MM.1S (cell line): ENCODE results near the gene CYTH3.

Experiments used
- DNase-seq: peaks from one replicate; pipeline ENCODE4 v3.0.0-alpha.2; 2015
- H2AFZ ChIP-seq: fragments of 300-600 bp; sonication (generic); 2 replicates; pipeline ENCODE4 v1.6.0; 2016; ENCODE audit warnings: antibody characterized with exemption, low read length
- H3F3A ChIP-seq: fragments of 300-600 bp; sonication (generic); 2 replicates; pipeline ENCODE4 v1.6.1; 2016; ENCODE audit warnings: mild to moderate bottlenecking, antibody characterized with exemption, low read length, moderate library complexity, mixed read lengths; ENCODE audit not compliant: insufficient read depth
- H3K27ac ChIP-seq: fragments of 300-600 bp; sonication (generic); 2 replicates; pipeline ENCODE4 v1.5.1; 2016; ENCODE audit warnings: mild to moderate bottlenecking, low read length
- H3K27me3 ChIP-seq: fragments of 300-600 bp; sonication (generic); replicated peaks from 2 replicates; pipeline ENCODE4 v1.6.0; 2016; ENCODE audit warnings: low read length; ENCODE audit not compliant: insufficient read depth
- H3K36me3 ChIP-seq: fragments of 300-600 bp; sonication (generic); replicated peaks from 2 replicates; pipeline ENCODE4 v1.6.1; 2016; ENCODE audit warnings: mild to moderate bottlenecking, low read length, mixed read lengths; ENCODE audit not compliant: insufficient read depth
- H3K4me1 ChIP-seq: fragments of 300-600 bp; sonication (generic); 2 replicates; pipeline ENCODE4 v1.6.1; 2016; ENCODE audit warnings: low read length, mixed read lengths
- H3K4me2 ChIP-seq: fragments of 300-600 bp; sonication (generic); 2 replicates; pipeline ENCODE4 v1.6.0; 2016; ENCODE audit warnings: low read depth, low read length
- H3K4me3 ChIP-seq: fragments of 300-600 bp; sonication (generic); 2 replicates; pipeline ENCODE4 v1.5.1; 2016; ENCODE audit warnings: low read length, mixed read lengths
- H3K79me2 ChIP-seq: fragments of 300-600 bp; sonication (generic); 2 replicates; pipeline ENCODE4 v1.6.1; 2016; ENCODE audit warnings: mixed run types, low read length, mixed read lengths
- H3K9ac ChIP-seq: fragments of 300-600 bp; sonication (generic); 2 replicates; pipeline ENCODE4 v1.6.1; 2016; ENCODE audit warnings: low read length, mixed read lengths
- H3K9me2 ChIP-seq: fragments of 300-600 bp; sonication (generic); replicated peaks from 2 replicates; pipeline ENCODE4 v1.6.1; 2016; ENCODE audit warnings: mild to moderate bottlenecking, low read length, mixed read lengths; ENCODE audit not compliant: insufficient read depth
- H3K9me3 ChIP-seq: fragments of 300-600 bp; sonication (generic); replicated peaks from 2 replicates; pipeline ENCODE4 v1.6.1; 2016; ENCODE audit warnings: mild to moderate bottlenecking, low read length, mixed read lengths; ENCODE audit not compliant: insufficient read depth
- H4K20me1 ChIP-seq: fragments of 300-600 bp; sonication (generic); 2 replicates; pipeline ENCODE4 v1.6.1; 2016; ENCODE audit warnings: mild to moderate bottlenecking, low read length, moderate library complexity, mixed read lengths; ENCODE audit not compliant: insufficient read depth
- EZH2 ChIP-seq: fragments of 300-600 bp; sonication (generic); optimal IDR thresholded peaks from 2 replicates; pipeline ENCODE3; 2017; ENCODE audit warnings: low read depth, mild to moderate bottlenecking, antibody characterized with exemption, low read length, mixed read lengths
- EZH2phosphoT487 ChIP-seq: fragments of 300-600 bp; sonication (generic); IDR thresholded peaks from 2 replicates; pipeline ENCODE4 v1.6.1; 2018; ENCODE audit warnings: antibody characterized with exemption, low read length
- TF ChIP-seq, protein P1 (sequence below): fragments of 300-600 bp; sonication (generic); IDR thresholded peaks from 2 replicates; pipeline ENCODE4 v1.5.1; 2016; ENCODE audit warnings: antibody characterized with exemption, low read length, mixed read lengths

Gene CYTH3

DNA sequence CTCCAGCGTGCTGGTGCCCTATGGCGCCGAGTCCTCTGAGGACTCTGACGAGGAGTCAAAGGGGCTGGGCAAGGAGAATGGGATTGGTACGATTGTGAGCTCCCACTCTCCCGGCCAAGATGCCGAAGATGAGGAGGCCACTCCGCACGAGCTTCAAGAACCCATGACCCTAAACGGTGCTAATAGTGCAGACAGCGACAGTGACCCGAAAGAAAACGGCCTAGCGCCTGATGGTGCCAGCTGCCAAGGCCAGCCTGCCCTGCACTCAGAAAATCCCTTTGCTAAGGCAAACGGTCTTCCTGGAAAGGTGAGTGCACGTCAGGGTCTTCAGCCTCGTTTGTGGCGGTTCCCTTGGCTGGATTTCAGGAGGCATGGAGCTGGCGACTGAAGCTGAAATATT lies 122.4 kb downstream of the CYTH3 start:
- TF ChIP-seq, protein P1, sequence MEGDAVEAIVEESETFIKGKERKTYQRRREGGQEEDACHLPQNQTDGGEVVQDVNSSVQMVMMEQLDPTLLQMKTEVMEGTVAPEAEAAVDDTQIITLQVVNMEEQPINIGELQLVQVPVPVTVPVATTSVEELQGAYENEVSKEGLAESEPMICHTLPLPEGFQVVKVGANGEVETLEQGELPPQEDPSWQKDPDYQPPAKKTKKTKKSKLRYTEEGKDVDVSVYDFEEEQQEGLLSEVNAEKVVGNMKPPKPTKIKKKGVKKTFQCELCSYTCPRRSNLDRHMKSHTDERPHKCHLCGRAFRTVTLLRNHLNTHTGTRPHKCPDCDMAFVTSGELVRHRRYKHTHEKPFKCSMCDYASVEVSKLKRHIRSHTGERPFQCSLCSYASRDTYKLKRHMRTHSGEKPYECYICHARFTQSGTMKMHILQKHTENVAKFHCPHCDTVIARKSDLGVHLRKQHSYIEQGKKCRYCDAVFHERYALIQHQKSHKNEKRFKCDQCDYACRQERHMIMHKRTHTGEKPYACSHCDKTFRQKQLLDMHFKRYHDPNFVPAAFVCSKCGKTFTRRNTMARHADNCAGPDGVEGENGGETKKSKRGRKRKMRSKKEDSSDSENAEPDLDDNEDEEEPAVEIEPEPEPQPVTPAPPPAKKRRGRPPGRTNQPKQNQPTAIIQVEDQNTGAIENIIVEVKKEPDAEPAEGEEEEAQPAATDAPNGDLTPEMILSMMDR = no peak
- TF ChIP-seq EZH2phosphoT487 = no peak
- TF ChIP-seq EZH2 = no peak

DNA sequence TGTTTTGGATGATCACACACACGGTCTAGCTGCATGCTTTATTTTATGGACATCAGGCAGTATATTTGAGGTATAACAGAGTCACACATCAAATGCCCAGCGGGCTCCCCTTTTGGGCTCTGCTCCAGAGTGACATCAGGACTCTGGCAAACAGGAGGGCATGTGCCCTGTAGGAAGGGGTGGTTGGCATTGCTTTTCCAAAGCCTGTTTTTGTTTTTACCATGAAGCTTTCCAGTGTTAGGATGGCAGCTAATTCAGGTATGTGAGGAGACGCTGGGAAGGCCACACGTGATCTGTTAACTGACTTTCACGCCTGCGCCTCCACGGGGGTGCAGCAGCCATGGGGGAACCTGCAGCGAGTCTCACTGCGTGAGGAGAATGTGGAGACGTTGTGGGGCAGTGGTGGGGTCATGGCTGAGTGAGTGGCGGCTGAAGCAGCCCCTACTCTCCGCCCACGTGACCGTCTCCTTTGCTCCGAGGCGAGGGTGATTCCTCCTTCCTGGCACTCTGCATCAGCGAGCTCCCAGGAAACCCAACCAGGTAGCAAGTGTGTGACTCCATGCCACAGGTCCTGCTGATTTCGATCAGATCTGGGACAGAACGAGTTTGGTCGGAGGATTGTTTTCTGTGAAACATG lies 123.6 kb downstream of the CYTH3 start:
- no peak overlapping the region for H3K4me3 ChIP-seq
- no peak overlapping the region for H3K27ac ChIP-seq
- H3K9me3 ChIP-seq = no peaks in the 10 kb centered on the region
- no peaks in the 10 kb centered on the region for H3K27me3 ChIP-seq
- H3K9me2 ChIP-seq = no peaks in the 10 kb centered on the region
- H3K9ac ChIP-seq = no peak overlapping the region
- H3K4me2 ChIP-seq = no peak overlapping the region
- no peaks in the 10 kb centered on the region for H4K20me1 ChIP-seq
- H3K36me3 ChIP-seq = peaks cover 12% of the 10 kb centered on the region
- H2AFZ ChIP-seq = no peak overlapping the region
- peaks cover 2% of the 10 kb centered on the region; the same call in 1 of the 2 replicates for H3F3A ChIP-seq
- H3K4me1 ChIP-seq = peaks cover 6% of the 10 kb centered on the region
- peaks cover 8% of the 10 kb centered on the region; the same call in 1 of the 2 replicates for H3K79me2 ChIP-seq
- no peak for DNase-seq
- TF ChIP-seq EZH2 (no peak), EZH2phosphoT487 (no peak)
- TF ChIP-seq, protein P1 = no peak

More for the DNA sequence above, 122.4 kb downstream of the CYTH3 start:
- peaks cover 12% of the 10 kb centered on the region for H3K36me3 ChIP-seq
- no peak for DNase-seq
- H3K4me1 ChIP-seq = no peaks in the 10 kb centered on the region
- no peak overlapping the region for H2AFZ ChIP-seq
- no peaks in the 10 kb centered on the region for H3F3A ChIP-seq
- H3K9me3 ChIP-seq = no peaks in the 10 kb centered on the region
- no peaks in the 10 kb centered on the region for H4K20me1 ChIP-seq
- H3K4me3 ChIP-seq = no peak overlapping the region
- no peaks in the 10 kb centered on the region for H3K9me2 ChIP-seq
- H3K27ac ChIP-seq = no peak overlapping the region
- H3K27me3 ChIP-seq = no peaks in the 10 kb centered on the region
- H3K4me2 ChIP-seq = no peak overlapping the region
- H3K79me2 ChIP-seq = peaks cover 5% of the 10 kb centered on the region; the same call in 1 of the 2 replicates
- H3K9ac ChIP-seq = no peak overlapping the region

DNA sequence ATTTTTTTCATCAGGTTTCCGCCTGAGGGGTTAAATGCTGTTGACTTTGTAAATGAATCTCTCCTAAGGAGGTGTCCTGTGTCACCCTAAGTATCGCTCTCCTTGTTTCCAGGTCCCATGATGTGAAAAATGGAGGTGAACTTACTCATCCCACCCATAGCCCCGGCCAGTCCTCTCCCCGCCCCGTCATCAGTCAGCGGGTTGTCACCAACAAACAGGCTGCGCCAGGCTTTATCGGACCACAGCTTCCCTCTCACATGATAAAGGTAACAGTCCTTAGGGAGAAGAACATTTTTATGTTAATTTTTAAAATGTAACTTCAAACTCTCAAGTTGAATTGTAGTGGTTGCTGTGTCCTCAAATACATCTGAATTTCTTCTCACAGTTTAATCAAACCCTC lies 124.8 kb downstream of the CYTH3 start:
- peaks cover 15% of the 10 kb centered on the region; the same call in 1 of the 2 replicates for H3K79me2 ChIP-seq
- H3K9me2 ChIP-seq = no peaks in the 10 kb centered on the region
- peaks cover 5% of the 10 kb centered on the region for H3F3A ChIP-seq
- no peak overlapping the region for H3K9ac ChIP-seq
- no peak overlapping the region for H2AFZ ChIP-seq
- DNase-seq = no peak
- no peak overlapping the region for H3K4me3 ChIP-seq
- H3K4me2 ChIP-seq = no peak overlapping the region
- H3K9me3 ChIP-seq = no peaks in the 10 kb centered on the region
- no peaks in the 10 kb centered on the region for H3K27me3 ChIP-seq
- TF ChIP-seq EZH2 = no peak
- no peak for TF ChIP-seq EZH2phosphoT487
- TF ChIP-seq, protein P1 = no peak
- H3K4me1 ChIP-seq = peaks cover 17% of the 10 kb centered on the region
- no peak overlapping the region for H3K27ac ChIP-seq
- H3K36me3 ChIP-seq = peaks cover 12% of the 10 kb centered on the region
- H4K20me1 ChIP-seq = no peaks in the 10 kb centered on the region
